Nephron progenitor cell (in vitro differentiated cells): ENCODE results near the gene TIMM44.
"Not testable (repeated sequence)": the region's sequence is repeated elsewhere in the genome, so short reads cannot be mapped to it uniquely, and the experiment has no call there.

Experiments used
- DNase-seq: peaks from one replicate; pipeline ENCODE4 v3.0.0; 2021
- H3K27ac Mint-ChIP-seq: 2 replicates; pipeline ENCODE4 v1.8.0; 2021; ENCODE audit warnings: mild to moderate bottlenecking, moderate library complexity, mixed read lengths
- H3K27me3 Mint-ChIP-seq: 2 replicates; pipeline ENCODE4 v1.8.0; 2021; ENCODE audit warnings: mild to moderate bottlenecking, low read depth, mixed read lengths; ENCODE audit not compliant: poor library complexity
- H3K36me3 Mint-ChIP-seq: 2 replicates; pipeline ENCODE4 v1.8.0; 2021; ENCODE audit warnings: low read depth, mixed read lengths
- H3K4me1 Mint-ChIP-seq: 2 replicates; pipeline ENCODE4 v1.8.0; 2021; ENCODE audit warnings: mixed read lengths
- H3K4me3 Mint-ChIP-seq: 2 replicates; pipeline ENCODE4 v1.8.0; 2021; ENCODE audit warnings: mild to moderate bottlenecking, moderate library complexity, mixed read lengths
- H3K9me3 Mint-ChIP-seq: 2 replicates; pipeline ENCODE4 v1.8.0; 2021; ENCODE audit warnings: mild to moderate bottlenecking, moderate library complexity, mixed read lengths
- CTCF ChIP-seq: fragments of 200-600 bp; sonication (generic); IDR thresholded peaks from 2 replicates; pipeline ENCODE4 v1.5.0; 2021; ENCODE audit warnings: antibody characterized with exemption

TIMM44 gene

GRCh38 chr19:7961920-7962626 is 18.6 kb upstream of the TIMM44 start:
- H3K36me3 Mint-ChIP-seq = peaks cover 44% of the 10 kb centered on the region
- no peak for TF ChIP-seq CTCF
- no peaks in the 10 kb centered on the region for H3K9me3 Mint-ChIP-seq
- no peaks in the 10 kb centered on the region for H3K4me1 Mint-ChIP-seq
- peak overlapping the region; percentile 60 for H3K27ac Mint-ChIP-seq
- no peaks in the 10 kb centered on the region for H3K27me3 Mint-ChIP-seq
- DNase-seq = no peak
- H3K4me3 Mint-ChIP-seq = no peak overlapping the region

- H3K27ac Mint-ChIP-seq, H3K27me3 Mint-ChIP-seq, H3K4me3 Mint-ChIP-seq, DNase-seq, H3K9me3 Mint-ChIP-seq, H3K4me1 Mint-ChIP-seq: not testable (repeated sequence)
- H3K36me3 Mint-ChIP-seq = peaks cover 43% of the 10 kb centered on the region
These were observed 17.6 kb upstream of the TIMM44 start for GRCh38 chr19:7961082-7961481.

- Mint-ChIP-seq H3K4me3 (no peak overlapping the region), H3K9me3 (no peaks in the 10 kb centered on the region), H3K4me1 (peaks cover 5% of the 10 kb centered on the region), H3K27ac (no peak overlapping the region), H3K36me3 (peaks cover 34% of the 10 kb centered on the region), H3K27me3 (no peaks in the 10 kb centered on the region)
- no peak for DNase-seq
- no peak for TF ChIP-seq CTCF
These were observed 15.7 kb upstream of the TIMM44 start for GRCh38 chr19:7959211-7959610.

GRCh38 chr19:7955696-7956095 is 12.2 kb upstream of the TIMM44 start:
- no peak for TF ChIP-seq CTCF
- peaks cover 9% of the 10 kb centered on the region for H3K4me1 Mint-ChIP-seq
- peaks cover 19% of the 10 kb centered on the region for H3K36me3 Mint-ChIP-seq
- no peak for DNase-seq
- no peak overlapping the region for H3K27ac Mint-ChIP-seq
- no peak overlapping the region for H3K4me3 Mint-ChIP-seq
- H3K27me3 Mint-ChIP-seq = no peaks in the 10 kb centered on the region
- no peaks in the 10 kb centered on the region for H3K9me3 Mint-ChIP-seq

GRCh38 chr19:7953576-7953975 is 10.1 kb upstream of the TIMM44 start:
- no peaks in the 10 kb centered on the region for H3K27me3 Mint-ChIP-seq
- H3K4me3 Mint-ChIP-seq = no peak overlapping the region
- no peak overlapping the region for H3K27ac Mint-ChIP-seq
- H3K4me1 Mint-ChIP-seq = peaks cover 9% of the 10 kb centered on the region
- DNase-seq = no peak
- H3K9me3 Mint-ChIP-seq = no peaks in the 10 kb centered on the region
- H3K36me3 Mint-ChIP-seq = peaks cover 15% of the 10 kb centered on the region
- TF ChIP-seq CTCF = no peak

- Mint-ChIP-seq H3K9me3 (peaks cover 2% of the 10 kb centered on the region), H3K27ac (no peak overlapping the region), H3K4me3 (no peak overlapping the region), H3K4me1 (peaks cover 9% of the 10 kb centered on the region), H3K36me3 (peaks cover 17% of the 10 kb centered on the region), H3K27me3 (no peaks in the 10 kb centered on the region)
- no peak for DNase-seq
- no peak for TF ChIP-seq CTCF
These were observed 9.6 kb upstream of the TIMM44 start for GRCh38 chr19:7953060-7953459.
